Measurements from ENCODE around the gene FAM114A1.

Gene FAM114A1

GRCh38 chr4:38994135-38994534 lies 126.5 kb downstream of the FAM114A1 start:
- no peak overlapping the region for H3K4me3 ChIP-seq (ENCODE audit: low read length)
- no peaks in the 10 kb centered on the region for H3K9me3 ChIP-seq (ENCODE audit: insufficient read depth, low read length)
- H3K4me2 ChIP-seq (ENCODE audit: low read length), result no peak overlapping the region
- no peaks in the 10 kb centered on the region for H4K20me1 ChIP-seq (ENCODE audit: insufficient read depth, low read length)
- H3K79me2 ChIP-seq (ENCODE audit: low read length), result no peaks in the 10 kb centered on the region
- H2AFZ ChIP-seq (ENCODE audit: low read depth, low read length), result no peak overlapping the region
- H3K36me3 ChIP-seq (replicated peaks; ENCODE audit: low read depth, low read length), result peaks cover 27% of the 10 kb centered on the region
- no peaks in the 10 kb centered on the region for H3K27me3 ChIP-seq (ENCODE audit: low read depth, low read length)
- H3K9ac ChIP-seq (ENCODE audit: low read length), result no peak overlapping the region
- peaks cover 9% of the 10 kb centered on the region for H3K4me1 ChIP-seq (ENCODE audit: low read length)
- TF ChIP-seq, protein P1, sequence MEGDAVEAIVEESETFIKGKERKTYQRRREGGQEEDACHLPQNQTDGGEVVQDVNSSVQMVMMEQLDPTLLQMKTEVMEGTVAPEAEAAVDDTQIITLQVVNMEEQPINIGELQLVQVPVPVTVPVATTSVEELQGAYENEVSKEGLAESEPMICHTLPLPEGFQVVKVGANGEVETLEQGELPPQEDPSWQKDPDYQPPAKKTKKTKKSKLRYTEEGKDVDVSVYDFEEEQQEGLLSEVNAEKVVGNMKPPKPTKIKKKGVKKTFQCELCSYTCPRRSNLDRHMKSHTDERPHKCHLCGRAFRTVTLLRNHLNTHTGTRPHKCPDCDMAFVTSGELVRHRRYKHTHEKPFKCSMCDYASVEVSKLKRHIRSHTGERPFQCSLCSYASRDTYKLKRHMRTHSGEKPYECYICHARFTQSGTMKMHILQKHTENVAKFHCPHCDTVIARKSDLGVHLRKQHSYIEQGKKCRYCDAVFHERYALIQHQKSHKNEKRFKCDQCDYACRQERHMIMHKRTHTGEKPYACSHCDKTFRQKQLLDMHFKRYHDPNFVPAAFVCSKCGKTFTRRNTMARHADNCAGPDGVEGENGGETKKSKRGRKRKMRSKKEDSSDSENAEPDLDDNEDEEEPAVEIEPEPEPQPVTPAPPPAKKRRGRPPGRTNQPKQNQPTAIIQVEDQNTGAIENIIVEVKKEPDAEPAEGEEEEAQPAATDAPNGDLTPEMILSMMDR (IDR thresholded peaks at IDR 0.05; ENCODE audit: low read depth, low read length), result no peak
- TF ChIP-seq EZH2phosphoT487 (IDR thresholded peaks at IDR 0.05; ENCODE audit: low read depth), result no peak
- H3K27ac ChIP-seq (ENCODE audit: low read length), result no peak overlapping the region

Measured in OCI-LY3 (cell line).